ENCODE data around the gene PPP1R13B. TPM values are rescaled to one million over a fixed set of nuclear protein-coding genes. Genes with fewer than 3 reads are reported as not detected.

Gene PPP1R13B
- total and polyA plus RNA-seq, 7 experiments from 2014 or later = 3.3 to 26.8 (median 16.9) TPM

DNA sequence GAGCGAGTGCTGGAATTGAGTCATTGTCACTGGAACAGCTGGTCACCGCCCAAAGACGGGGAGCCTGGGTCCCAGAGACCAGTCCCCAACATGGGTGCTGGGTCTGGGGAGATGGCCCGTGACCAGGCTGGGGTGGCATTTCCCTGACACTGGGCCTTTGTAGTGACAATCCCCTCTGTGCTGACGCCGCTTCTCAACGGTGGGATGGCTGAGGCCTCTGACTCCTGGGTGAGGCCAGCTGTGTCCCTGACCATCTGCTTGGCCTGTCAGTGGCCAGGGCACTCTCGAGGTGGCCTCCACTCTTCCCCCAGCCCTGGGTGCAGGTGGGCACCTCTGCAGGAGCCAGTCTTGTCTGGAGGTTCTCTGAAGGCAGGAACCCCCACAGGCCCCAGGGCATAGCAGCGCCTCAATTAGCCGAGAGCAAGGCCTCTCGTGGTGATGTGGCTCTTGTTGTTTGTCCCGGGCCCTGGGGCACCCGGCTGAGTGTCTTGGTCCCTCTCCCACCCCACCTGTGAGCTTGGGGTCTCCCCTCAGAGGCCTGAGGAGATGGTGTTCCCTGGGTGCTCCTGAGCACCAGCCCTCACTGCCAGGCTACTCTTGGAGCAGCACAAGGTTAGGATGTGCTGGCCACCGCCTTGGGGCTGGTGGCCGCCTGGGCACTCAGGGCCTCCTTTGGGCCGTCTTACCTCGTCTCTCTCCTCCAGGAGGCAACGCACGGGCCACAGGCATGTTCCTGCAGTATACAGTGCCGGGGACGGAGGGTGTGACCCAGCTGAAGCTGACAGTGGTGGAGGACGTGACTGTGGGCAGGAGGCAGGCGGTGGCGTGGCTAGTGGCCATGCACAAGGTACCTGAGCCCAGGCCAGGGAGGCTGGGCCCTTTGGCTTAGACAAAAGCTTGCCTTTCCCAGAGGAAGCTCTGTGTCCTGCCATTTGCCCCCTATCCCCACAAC lies 115.2 kb downstream of the PPP1R13B start:
- no peaks in the 10 kb centered on the region for H3K4me1 ChIP-seq (ENCODE audit: control insufficient read depth in 2 of 2, insufficient read depth in 2 of 2, low read length in 2 of 2)
- Mint-ChIP-seq H3K27ac (peak overlapping the region in 3 of 9 donors; percentile 48 to 55 (median 52)), H3K9me3 (no peaks in the 10 kb centered on the region), H3K4me1 (peaks cover 0 to 7% (median 0%) of the 10 kb centered on the region in 7 donors), H3K36me3 (peaks cover 0 to 16% (median 4%) of the 10 kb centered on the region in 5 donors), H3K4me3 (no peak overlapping the region), H3K27me3 (no peaks in the 10 kb centered on the region)
- H3K36me3 ChIP-seq (ENCODE audit: control insufficient read depth in 2 of 3, insufficient read depth in 3 of 3, low read length in 3 of 3) = peaks cover 0 to 64% (median 0%) of the 10 kb centered on the region in 3 experiments
- intact Hi-C loops (cut with micrococcal nuclease) = no loop called here
- no peak overlapping the region for H3K27ac ChIP-seq (ENCODE audit: low read depth, low read length)
- POLR2A ChIA-PET = no interaction called here
- ATAC-seq (no peak), DNase-seq (no peak)
- H3K4me3 ChIP-seq (ENCODE audit: low read length) = no peak overlapping the region
- H3K27me3 ChIP-seq (ENCODE audit: control insufficient read depth in 2 of 2, insufficient read depth in 2 of 2, low read length in 2 of 2) = no peaks in the 10 kb centered on the region
- H3K9me3 ChIP-seq (ENCODE audit: control insufficient read depth in 2 of 3, low read length in 3 of 3) = no peaks in the 10 kb centered on the region
- CTCF ChIA-PET = interaction anchor here (1.0 kb wide), 1 partner anchor 13 kb away, joined by 3 read pairs; no protein-coding TSS in a partner anchor

DNA sequence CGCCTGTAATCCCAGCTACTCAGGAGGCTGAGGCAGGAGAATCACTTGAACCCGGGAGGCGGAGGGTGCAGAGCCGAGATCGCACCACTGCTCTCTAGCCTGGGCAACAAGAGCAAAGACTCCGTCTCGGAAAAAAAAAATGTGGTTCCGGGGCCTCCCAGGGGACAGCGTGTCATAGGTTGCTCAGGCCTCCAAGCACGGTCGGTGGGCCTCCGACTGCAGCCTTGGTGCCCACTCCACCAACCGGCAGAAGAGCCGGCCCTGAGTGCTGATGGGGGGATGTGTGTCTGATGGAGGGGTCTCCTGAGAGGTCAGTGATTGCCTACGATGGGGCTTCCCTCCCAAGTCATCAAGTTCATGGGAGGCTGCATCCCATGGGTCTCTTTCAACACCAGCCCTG lies 115.9 kb downstream of the PPP1R13B start:
- Histone ChIP-seq H3K36me3 (ENCODE audit: control insufficient read depth in 2 of 3, insufficient read depth in 3 of 3, low read length in 3 of 3) (peaks cover 0 to 58% (median 0%) of the 10 kb centered on the region in 3 experiments), H3K4me3 (ENCODE audit: low read length) (no peak overlapping the region), H3K27me3 (ENCODE audit: control insufficient read depth in 2 of 2, insufficient read depth in 2 of 2, low read length in 2 of 2) (no peaks in the 10 kb centered on the region), H3K9me3 (ENCODE audit: control insufficient read depth in 2 of 3, low read length in 3 of 3) (no peaks in the 10 kb centered on the region), H3K27ac (ENCODE audit: low read depth, low read length) (no peak overlapping the region), H3K4me1 (ENCODE audit: control insufficient read depth in 2 of 2, insufficient read depth in 2 of 2, low read length in 2 of 2) (no peaks in the 10 kb centered on the region)
- ATAC-seq (no peak), DNase-seq (no peak)
- Mint-ChIP-seq H3K27me3 (no peaks in the 10 kb centered on the region), H3K36me3 (peaks cover 0 to 16% (median 4%) of the 10 kb centered on the region in 5 donors), H3K4me3 (no peak overlapping the region), H3K27ac (peak overlapping the region in 2 of 9 donors; percentile 14 to 72), H3K4me1 (peaks cover 0 to 7% (median 0%) of the 10 kb centered on the region in 7 donors), H3K9me3 (no peaks in the 10 kb centered on the region)
- POLR2A ChIA-PET = no interaction called here
- CTCF ChIA-PET = no interaction called here
- intact Hi-C loops (cut with micrococcal nuclease) = no loop called here

DNA sequence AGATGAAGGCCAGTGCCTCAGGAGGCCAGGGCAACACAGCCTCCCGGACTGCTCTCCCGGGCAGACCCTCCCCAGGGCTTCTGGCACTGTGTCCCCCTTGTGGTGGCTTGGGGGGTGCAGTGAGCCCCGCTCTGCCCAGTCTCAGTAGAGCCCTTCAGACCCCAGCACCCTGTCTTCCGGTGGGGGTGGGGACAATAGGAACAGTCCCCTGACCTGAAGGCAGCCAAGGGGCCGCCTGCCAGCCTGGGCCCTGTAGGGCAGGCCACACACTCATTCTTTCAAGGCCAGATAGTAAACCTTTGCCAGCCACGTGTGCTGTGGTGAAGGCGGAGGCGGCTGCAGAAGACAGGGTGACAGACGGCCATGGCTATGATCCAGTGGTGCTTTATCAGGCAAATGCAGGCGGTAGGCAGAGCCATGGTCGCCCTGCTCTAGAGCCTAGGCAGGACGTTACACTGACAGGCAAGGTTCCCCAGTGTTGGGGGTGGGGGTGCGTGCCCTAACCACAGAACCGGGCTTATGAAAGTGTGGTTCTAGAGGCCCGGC lies 116.8 kb downstream of the PPP1R13B start:
- Histone ChIP-seq H3K27ac (ENCODE audit: low read depth, low read length) (no peak overlapping the region), H3K4me1 (ENCODE audit: control insufficient read depth in 2 of 2, insufficient read depth in 2 of 2, low read length in 2 of 2) (no peaks in the 10 kb centered on the region), H3K36me3 (ENCODE audit: control insufficient read depth in 2 of 3, insufficient read depth in 3 of 3, low read length in 3 of 3) (peaks cover 0 to 62% (median 0%) of the 10 kb centered on the region in 3 experiments), H3K4me3 (ENCODE audit: low read length) (no peak overlapping the region), H3K9me3 (ENCODE audit: control insufficient read depth in 2 of 3, low read length in 3 of 3) (no peaks in the 10 kb centered on the region), H3K27me3 (ENCODE audit: control insufficient read depth in 2 of 2, insufficient read depth in 2 of 2, low read length in 2 of 2) (no peaks in the 10 kb centered on the region)
- Mint-ChIP-seq H3K27ac (no peak overlapping the region), H3K36me3 (peaks cover 0 to 16% (median 4%) of the 10 kb centered on the region in 5 donors), H3K4me1 (peaks cover 0 to 7% (median 0%) of the 10 kb centered on the region in 7 donors), H3K4me3 (no peak overlapping the region), H3K9me3 (no peaks in the 10 kb centered on the region), H3K27me3 (no peaks in the 10 kb centered on the region)
- ATAC-seq = peak; percentile 21
- no peak for DNase-seq
- intact Hi-C loops (cut with micrococcal nuclease) = no loop called here
- ChIA-PET POLR2A (no interaction called here), CTCF (no interaction called here)

DNA sequence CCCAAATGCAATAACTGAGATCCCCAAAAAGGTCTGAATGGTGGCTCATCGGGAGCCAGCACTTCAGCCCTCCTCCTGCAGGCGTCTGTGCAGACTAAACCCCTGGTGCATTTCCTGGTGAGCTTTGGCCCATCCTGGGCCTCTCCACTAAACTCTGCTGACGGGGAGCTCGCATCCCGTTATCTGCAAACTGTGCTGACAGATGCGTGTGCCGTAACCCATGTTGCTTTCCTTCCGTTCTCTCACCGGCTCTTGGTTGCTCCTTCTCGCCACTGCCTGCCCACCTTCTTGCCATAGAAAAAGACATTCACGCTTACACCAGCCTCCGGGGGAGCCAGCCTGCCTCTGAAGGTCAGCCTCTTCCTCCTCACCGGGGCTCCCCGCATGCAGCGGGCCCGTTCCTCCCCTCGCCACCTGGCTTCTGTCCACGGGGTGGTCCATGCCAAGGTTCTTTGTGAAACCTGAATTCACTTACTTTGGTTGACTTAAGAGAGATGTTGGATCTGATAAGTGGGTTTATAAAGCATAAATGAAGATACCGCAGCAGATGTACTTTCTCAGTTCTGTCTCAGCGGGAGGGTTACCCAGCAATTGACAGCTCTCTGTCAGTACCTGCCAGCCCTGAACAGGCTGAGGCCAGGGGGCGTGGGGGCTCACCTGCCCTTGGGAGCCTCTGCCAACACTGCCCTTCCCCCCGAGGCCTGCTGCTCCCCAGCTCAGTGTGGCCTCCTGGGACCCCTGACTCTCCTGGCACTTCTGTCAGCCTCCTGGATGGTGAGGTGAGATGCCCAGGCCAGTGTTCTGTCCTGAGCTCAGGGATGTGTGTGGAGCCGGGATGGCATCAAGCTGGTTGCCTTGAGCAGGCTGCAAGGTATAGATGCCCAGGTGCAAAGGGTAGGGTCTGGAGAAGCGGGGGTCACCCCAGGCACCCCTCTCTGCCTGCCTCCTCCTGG lies 117.6 kb downstream of the PPP1R13B start:
- H3K4me3 Mint-ChIP-seq = no peak overlapping the region
- intact Hi-C loops (cut with micrococcal nuclease) = no loop called here
- CTCF ChIA-PET = no interaction called here
- peaks cover 0 to 7% (median 0%) of the 10 kb centered on the region in 7 donors for H3K4me1 Mint-ChIP-seq
- peaks cover 0 to 14% (median 4%) of the 10 kb centered on the region in 5 donors for H3K36me3 Mint-ChIP-seq
- peaks cover 0 to 64% (median 0%) of the 10 kb centered on the region in 3 experiments for H3K36me3 ChIP-seq (ENCODE audit: control insufficient read depth in 2 of 3, insufficient read depth in 3 of 3, low read length in 3 of 3)
- no peaks in the 10 kb centered on the region for H3K9me3 ChIP-seq (ENCODE audit: control insufficient read depth in 2 of 3, low read length in 3 of 3)
- no peak overlapping the region for H3K27ac ChIP-seq (ENCODE audit: low read depth, low read length)
- no peaks in the 10 kb centered on the region for H3K27me3 ChIP-seq (ENCODE audit: control insufficient read depth in 2 of 2, insufficient read depth in 2 of 2, low read length in 2 of 2)
- no peaks in the 10 kb centered on the region for H3K4me1 ChIP-seq (ENCODE audit: control insufficient read depth in 2 of 2, insufficient read depth in 2 of 2, low read length in 2 of 2)
- no peak overlapping the region for H3K4me3 ChIP-seq (ENCODE audit: low read length)
- DNase-seq (no peak), ATAC-seq (no peak)
- H3K27ac Mint-ChIP-seq = peak overlapping the region in 4 of 9 donors; percentile 40 to 67 (median 55)
- POLR2A ChIA-PET = no interaction called here
- no peaks in the 10 kb centered on the region for H3K9me3 Mint-ChIP-seq
- H3K27me3 Mint-ChIP-seq = no peaks in the 10 kb centered on the region

DNA sequence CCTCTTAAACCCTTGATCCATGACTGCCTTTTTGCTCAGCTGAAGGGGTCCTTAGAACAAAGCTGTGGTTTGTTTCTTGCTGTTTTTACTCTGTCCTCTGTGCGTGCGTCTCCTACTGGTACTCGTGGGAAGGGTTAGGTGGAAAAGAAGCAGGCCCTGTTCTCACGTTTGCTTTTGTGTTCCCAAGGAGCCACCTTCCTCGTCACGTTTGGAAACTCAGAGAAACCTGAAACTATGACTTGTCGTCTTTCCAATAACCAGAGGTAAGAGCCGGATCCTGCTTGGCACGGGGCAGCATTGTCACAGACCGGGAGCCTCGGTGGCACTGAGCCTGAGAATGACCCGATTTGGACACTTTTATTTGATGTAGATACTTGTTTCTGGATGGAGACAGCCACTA lies 118.7 kb downstream of the PPP1R13B start:
- Histone ChIP-seq H3K27me3 (ENCODE audit: control insufficient read depth in 2 of 2, insufficient read depth in 2 of 2, low read length in 2 of 2) (no peaks in the 10 kb centered on the region), H3K9me3 (ENCODE audit: control insufficient read depth in 2 of 3, low read length in 3 of 3) (no peaks in the 10 kb centered on the region), H3K4me1 (ENCODE audit: control insufficient read depth in 2 of 2, insufficient read depth in 2 of 2, low read length in 2 of 2) (no peaks in the 10 kb centered on the region), H3K36me3 (ENCODE audit: control insufficient read depth in 2 of 3, insufficient read depth in 3 of 3, low read length in 3 of 3) (peaks cover 0 to 55% (median 0%) of the 10 kb centered on the region in 3 experiments), H3K4me3 (ENCODE audit: low read length) (no peak overlapping the region), H3K27ac (ENCODE audit: low read depth, low read length) (no peak overlapping the region)
- peaks cover 0 to 7% (median 0%) of the 10 kb centered on the region in 7 donors for H3K4me1 Mint-ChIP-seq
- POLR2A ChIA-PET = no interaction called here
- no peaks in the 10 kb centered on the region for H3K27me3 Mint-ChIP-seq
- intact Hi-C loops (cut with micrococcal nuclease) = no loop called here
- no peak for DNase-seq
- no peak overlapping the region for H3K4me3 Mint-ChIP-seq
- peak overlapping the region in 1 of 9 donors; percentile 72 for H3K27ac Mint-ChIP-seq
- H3K36me3 Mint-ChIP-seq = peaks cover 0 to 10% (median 4%) of the 10 kb centered on the region in 5 donors
- no peak for ATAC-seq
- H3K9me3 Mint-ChIP-seq = no peaks in the 10 kb centered on the region
- CTCF ChIA-PET = interaction anchor here (0.5 kb wide), 1 partner anchor 83 kb away, joined by 3 read pairs; no protein-coding TSS in a partner anchor

DNA sequence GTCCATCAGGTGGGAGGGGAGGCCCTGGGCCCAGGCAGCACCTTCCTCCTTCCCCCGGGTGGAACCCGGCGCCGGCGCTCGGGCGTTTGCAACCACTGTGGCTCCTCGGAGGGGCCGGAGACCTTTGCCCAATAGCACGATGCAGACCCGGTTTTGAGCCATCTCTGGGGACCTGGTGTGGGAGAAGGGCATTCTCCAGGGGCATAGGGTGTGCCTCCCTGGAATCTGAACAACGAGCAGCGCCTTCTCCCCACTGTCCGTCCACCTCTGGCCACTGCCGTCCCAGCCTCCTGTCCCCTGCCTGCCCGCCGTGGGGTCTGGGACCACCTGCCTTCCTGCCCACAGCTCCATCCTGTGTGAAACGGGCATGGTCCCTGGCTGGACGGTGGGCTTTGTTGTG lies 119.2 kb downstream of the PPP1R13B start:
- intact Hi-C loops (cut with micrococcal nuclease) = no loop called here
- Histone ChIP-seq H3K27me3 (ENCODE audit: control insufficient read depth in 2 of 2, insufficient read depth in 2 of 2, low read length in 2 of 2) (no peaks in the 10 kb centered on the region), H3K9me3 (ENCODE audit: control insufficient read depth in 2 of 3, low read length in 3 of 3) (no peaks in the 10 kb centered on the region), H3K27ac (ENCODE audit: low read depth, low read length) (no peak overlapping the region), H3K4me1 (ENCODE audit: control insufficient read depth in 2 of 2, insufficient read depth in 2 of 2, low read length in 2 of 2) (no peaks in the 10 kb centered on the region), H3K4me3 (ENCODE audit: low read length) (no peak overlapping the region), H3K36me3 (ENCODE audit: control insufficient read depth in 2 of 3, insufficient read depth in 3 of 3, low read length in 3 of 3) (peaks cover 0 to 50% (median 0%) of the 10 kb centered on the region in 3 experiments)
- ChIA-PET CTCF (no interaction called here), POLR2A (no interaction called here)
- H3K9me3 Mint-ChIP-seq = no peaks in the 10 kb centered on the region
- H3K27ac Mint-ChIP-seq = no peak overlapping the region
- ATAC-seq = no peak
- H3K4me1 Mint-ChIP-seq = peaks cover 0 to 7% (median 0%) of the 10 kb centered on the region in 7 donors
- H3K4me3 Mint-ChIP-seq = no peak overlapping the region
- DNase-seq = no peak
- no peaks in the 10 kb centered on the region for H3K27me3 Mint-ChIP-seq
- peaks cover 0 to 10% (median 4%) of the 10 kb centered on the region in 5 donors for H3K36me3 Mint-ChIP-seq

Data from naive thymus-derived CD4-positive, alpha-beta T cell (primary cell).